Renal cortical epithelial cell (primary cell): ENCODE data around the gene COX8C. TPM values are rescaled to one million over a fixed set of nuclear protein-coding genes. Genes with fewer than 3 reads are reported as not detected.
A peak's percentile ranks its signal among the peaks of the same experiment; 100 is the strongest.

ENCODE experiments used
- DNase-seq: peaks from one replicate; pipeline ENCODE4 v3.0.0-alpha.2; 2011; ENCODE audit warnings: low read depth
- total RNA-seq: library from RNA; depleted of rRNA; stranded (reverse); fragments of >200 nt; gene quantifications from 2 replicates; pipeline ENCODE4 v1.2.3, GENCODE V29; 2014

The COX8C gene
- 0.60 TPM in 1 of 2 replicates, not detected in the other for total RNA-seq

- DNase-seq, result no peak
Observed at GRCh38 chr14:93346926-93347721, at the start of gene COX8C. COX8C (plus strand) TSS chr14:93347182; CDS start chr14:93347269, 87 bp downstream.

- no peak for DNase-seq
Observed at GRCh38 chr14:93299416-93299815, 47.6 kb upstream of the COX8C start.

- DNase-seq, result no peak
Observed at GRCh38 chr14:93299866-93300265, 47.1 kb upstream of the COX8C start.

- DNase-seq, result peak; percentile 84
Observed at GRCh38 chr14:93301821-93302447, 45.0 kb upstream of the COX8C start.

- DNase-seq, result no peak
Observed at GRCh38 chr14:93302688-93303581, 44.0 kb upstream of the COX8C start.

- no peak for DNase-seq
Observed at GRCh38 chr14:93303659-93304058, 43.3 kb upstream of the COX8C start.

GRCh38 chr14:93304771-93305170 is 42.2 kb upstream of the COX8C start:
- peak; percentile 72 for DNase-seq

- no peak for DNase-seq
Observed at GRCh38 chr14:93305725-93306418, 41.1 kb upstream of the COX8C start.

GRCh38 chr14:93306812-93307211 is 40.2 kb upstream of the COX8C start:
- no peak for DNase-seq

GRCh38 chr14:93308686-93309345 is 38.2 kb upstream of the COX8C start:
- no peak for DNase-seq

GRCh38 chr14:93309427-93309966 is 37.5 kb upstream of the COX8C start:
- DNase-seq, result no peak

GRCh38 chr14:93311082-93311481 is 35.9 kb upstream of the COX8C start:
- no peak for DNase-seq

GRCh38 chr14:93315575-93315974 is 31.4 kb upstream of the COX8C start:
- DNase-seq, result no peak

GRCh38 chr14:93316716-93317115 is 30.3 kb upstream of the COX8C start:
- peak; percentile 44 for DNase-seq

GRCh38 chr14:93317210-93317874 is 29.6 kb upstream of the COX8C start:
- no peak for DNase-seq

- DNase-seq, result peak; percentile 90
Observed at GRCh38 chr14:93317875-93318807, 28.8 kb upstream of the COX8C start.

- DNase-seq, result peak; percentile 94
Observed at GRCh38 chr14:93318927-93319326, 28.1 kb upstream of the COX8C start.

GRCh38 chr14:93319494-93319893 is 27.5 kb upstream of the COX8C start:
- DNase-seq, result no peak

GRCh38 chr14:93319958-93320357 is 27.0 kb upstream of the COX8C start:
- DNase-seq, result no peak
